HEK293 (cell line): Measurements from ENCODE around the gene VASP.

ENCODE experiments used
- AEBP2 ChIP-seq: fragments of 450-650 bp; formaldehyde crosslinking; IDR thresholded peaks from 2 replicates; pipeline ENCODE4 v1.5.1; 2016; ENCODE audit warnings: missing biosample characterization, missing genetic modification characterization, borderline replicate concordance
- BCL11A ChIP-seq: fragments of 450-650 bp; formaldehyde crosslinking; IDR thresholded peaks from 2 replicates; pipeline ENCODE4 v1.5.1; 2016; ENCODE audit warnings: low read depth, missing biosample characterization, missing genetic modification characterization
- KLF1 ChIP-seq: fragments of 450-650 bp; formaldehyde crosslinking; IDR thresholded peaks from 2 replicates; pipeline ENCODE4 v1.5.1; 2016; ENCODE audit warnings: missing biosample characterization, missing genetic modification characterization
- ZBTB48 ChIP-seq: fragments of 450-650 bp; formaldehyde crosslinking; IDR thresholded peaks from 2 replicates; pipeline ENCODE4 v1.5.1; 2016; ENCODE audit warnings: missing biosample characterization, missing genetic modification characterization
- ZEB2 ChIP-seq: fragments of 450-650 bp; formaldehyde crosslinking; IDR thresholded peaks from 2 replicates; pipeline ENCODE4 v1.5.1; 2016; ENCODE audit warnings: missing biosample characterization, missing genetic modification characterization
- ZNF138 ChIP-seq: fragments of 450-650 bp; formaldehyde crosslinking; IDR thresholded peaks from 2 replicates; pipeline ENCODE4 v1.5.1; 2016; ENCODE audit warnings: missing biosample characterization, missing genetic modification characterization, borderline replicate concordance
- ZNF155 ChIP-seq: fragments of 450-650 bp; formaldehyde crosslinking; IDR thresholded peaks from 2 replicates; pipeline ENCODE4 v1.5.1; 2016; ENCODE audit warnings: missing biosample characterization, missing genetic modification characterization
- ZNF174 ChIP-seq: fragments of 450-650 bp; formaldehyde crosslinking; IDR thresholded peaks from 2 replicates; pipeline ENCODE4 v1.5.0; 2017; ENCODE audit warnings: missing biosample characterization, mild to moderate bottlenecking, missing genetic modification characterization
- ZNF2 ChIP-seq: fragments of 450-650 bp; formaldehyde crosslinking; IDR thresholded peaks from 2 replicates; pipeline ENCODE4 v1.5.1; 2016; ENCODE audit warnings: missing biosample characterization, missing genetic modification characterization
- ZNF221 ChIP-seq: fragments of 450-650 bp; formaldehyde crosslinking; IDR thresholded peaks from 2 replicates; pipeline ENCODE4 v1.5.1; 2017; ENCODE audit warnings: missing biosample characterization, missing genetic modification characterization, borderline replicate concordance
- ZNF292 ChIP-seq: fragments of 450-650 bp; formaldehyde crosslinking; IDR thresholded peaks from 2 replicates; pipeline ENCODE4 v1.5.1; 2016; ENCODE audit warnings: low read depth, missing biosample characterization, missing genetic modification characterization, borderline replicate concordance
- ZNF501 ChIP-seq: fragments of 450-650 bp; formaldehyde crosslinking; IDR thresholded peaks from 2 replicates; pipeline ENCODE4 v1.5.1; 2016; ENCODE audit warnings: missing biosample characterization, missing genetic modification characterization
- ZNF514 ChIP-seq: fragments of 450-650 bp; formaldehyde crosslinking; IDR thresholded peaks from 2 replicates; pipeline ENCODE4 v1.5.1; 2016; ENCODE audit warnings: missing biosample characterization, missing genetic modification characterization
- ZNF529 ChIP-seq: fragments of 450-650 bp; formaldehyde crosslinking; IDR thresholded peaks from 2 replicates; pipeline ENCODE4 v1.5.1; 2017; ENCODE audit warnings: missing genetic modification characterization, missing biosample characterization; ENCODE audit not compliant: insufficient replicate concordance
- ZNF548 ChIP-seq: fragments of 450-650 bp; formaldehyde crosslinking; IDR thresholded peaks from 2 replicates; pipeline ENCODE4 v1.5.1; 2016; ENCODE audit warnings: missing biosample characterization, missing genetic modification characterization
- ZNF561 ChIP-seq: fragments of 450-650 bp; IDR thresholded peaks from 2 replicates; pipeline ENCODE4 v1.5.1; 2018; ENCODE audit warnings: missing biosample characterization, missing genetic modification characterization, borderline replicate concordance
- ZNF654 ChIP-seq: fragments of 450-650 bp; formaldehyde crosslinking; IDR thresholded peaks from 2 replicates; pipeline ENCODE4 v1.5.1; 2016; ENCODE audit warnings: low read depth, missing biosample characterization, missing genetic modification characterization
- ZNF658 ChIP-seq: fragments of 450-650 bp; formaldehyde crosslinking; IDR thresholded peaks from 2 replicates; pipeline ENCODE4; 2016; ENCODE audit warnings: missing biosample characterization, missing genetic modification characterization
- ZNF660 ChIP-seq: fragments of 450-650 bp; IDR thresholded peaks from 2 replicates; pipeline ENCODE4 v1.5.1; 2018; ENCODE audit warnings: missing biosample characterization, mild to moderate bottlenecking, missing genetic modification characterization
- ZNF692 ChIP-seq: fragments of 450-650 bp; formaldehyde crosslinking; IDR thresholded peaks from 2 replicates; pipeline ENCODE4 v1.5.1; 2016; ENCODE audit warnings: missing biosample characterization, missing genetic modification characterization
- ZNF747 ChIP-seq: fragments of 450-650 bp; formaldehyde crosslinking; IDR thresholded peaks from 2 replicates; pipeline ENCODE4 v1.5.1; 2016; ENCODE audit warnings: missing biosample characterization, missing genetic modification characterization
- ZNF776 ChIP-seq: fragments of 450-650 bp; formaldehyde crosslinking; IDR thresholded peaks from 2 replicates; pipeline ENCODE4 v1.5.0; 2017; ENCODE audit warnings: missing biosample characterization, missing genetic modification characterization, borderline replicate concordance
- ZSCAN23 ChIP-seq: fragments of 450-650 bp; formaldehyde crosslinking; IDR thresholded peaks from 2 replicates; pipeline ENCODE4 v1.5.1; 2016; ENCODE audit warnings: missing biosample characterization, missing genetic modification characterization
- TF ChIP-seq, protein P1 (sequence below): fragments of 450-650 bp; formaldehyde crosslinking; optimal IDR thresholded peaks from 2 replicates; pipeline ENCODE3; 2016; ENCODE audit warnings: missing biosample characterization, mild to moderate bottlenecking, missing genetic modification characterization
- TF ChIP-seq, protein P2 (sequence below): fragments of 450-650 bp; formaldehyde crosslinking; IDR thresholded peaks from 2 replicates; pipeline ENCODE4 v1.5.1; 2016; ENCODE audit warnings: missing biosample characterization, missing genetic modification characterization
- TF ChIP-seq, protein P3 (sequence below): fragments of 450-650 bp; formaldehyde crosslinking; IDR thresholded peaks from 2 replicates; pipeline ENCODE4 v1.5.1; 2016; ENCODE audit warnings: missing biosample characterization, missing genetic modification characterization, borderline replicate concordance
- TF ChIP-seq, protein P4 (sequence below): fragments of 450-650 bp; formaldehyde crosslinking; IDR thresholded peaks from 2 replicates; pipeline ENCODE4 v1.5.1; 2017; ENCODE audit warnings: missing biosample characterization, missing genetic modification characterization

Gene VASP

GRCh38 chr19:45506246-45506988, 862 bp upstream of the VASP start (continued):
- TF ChIP-seq, protein P1, sequence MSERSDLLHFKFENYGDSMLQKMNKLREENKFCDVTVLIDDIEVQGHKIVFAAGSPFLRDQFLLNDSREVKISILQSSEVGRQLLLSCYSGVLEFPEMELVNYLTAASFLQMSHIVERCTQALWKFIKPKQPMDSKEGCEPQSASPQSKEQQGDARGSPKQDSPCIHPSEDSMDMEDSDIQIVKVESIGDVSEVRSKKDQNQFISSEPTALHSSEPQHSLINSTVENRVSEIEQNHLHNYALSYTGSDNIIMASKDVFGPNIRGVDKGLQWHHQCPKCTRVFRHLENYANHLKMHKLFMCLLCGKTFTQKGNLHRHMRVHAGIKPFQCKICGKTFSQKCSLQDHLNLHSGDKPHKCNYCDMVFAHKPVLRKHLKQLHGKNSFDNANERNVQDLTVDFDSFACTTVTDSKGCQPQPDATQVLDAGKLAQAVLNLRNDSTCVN (tag by site-specific recombination): peak; percentile 34
- TF ChIP-seq ZNF561 (tag by site-specific recombination) (peak; percentile 87; the same call in 1 of the 2 replicates), AEBP2 (no peak), ZNF221 (tag by site-specific recombination) (no peak), ZNF529 (no peak), ZBTB48 (peak; percentile 49; the same call in 1 of the 2 replicates), ZNF501 (tag by site-specific recombination) (peak; percentile 55; the same call in 1 of the 2 replicates), ZNF138 (no peak), BCL11A (tag by site-specific recombination) (no peak), ZNF692 (tag by site-specific recombination) (no peak), ZNF747 (tag by site-specific recombination) (no peak), ZNF292 (tag by site-specific recombination) (no peak), KLF1 (tag by site-specific recombination) (peak; percentile 91), ZSCAN23 (no peak), ZNF660 (tag by site-specific recombination) (0 out of 2 replicates have a peak, but pooled peaks have one; percentile 64), ZNF2 (tag by site-specific recombination) (no peak), ZNF654 (tag by site-specific recombination) (no peak), ZNF514 (tag by site-specific recombination) (no peak), ZNF548 (tag by site-specific recombination) (no peak), ZNF658 (tag by site-specific recombination) (no peak), ZNF776 (no peak), ZNF174 (no peak), ZNF155 (tag by site-specific recombination) (no peak), ZEB2 (tag by site-specific recombination) (peak; percentile 77)
- TF ChIP-seq, protein P2, sequence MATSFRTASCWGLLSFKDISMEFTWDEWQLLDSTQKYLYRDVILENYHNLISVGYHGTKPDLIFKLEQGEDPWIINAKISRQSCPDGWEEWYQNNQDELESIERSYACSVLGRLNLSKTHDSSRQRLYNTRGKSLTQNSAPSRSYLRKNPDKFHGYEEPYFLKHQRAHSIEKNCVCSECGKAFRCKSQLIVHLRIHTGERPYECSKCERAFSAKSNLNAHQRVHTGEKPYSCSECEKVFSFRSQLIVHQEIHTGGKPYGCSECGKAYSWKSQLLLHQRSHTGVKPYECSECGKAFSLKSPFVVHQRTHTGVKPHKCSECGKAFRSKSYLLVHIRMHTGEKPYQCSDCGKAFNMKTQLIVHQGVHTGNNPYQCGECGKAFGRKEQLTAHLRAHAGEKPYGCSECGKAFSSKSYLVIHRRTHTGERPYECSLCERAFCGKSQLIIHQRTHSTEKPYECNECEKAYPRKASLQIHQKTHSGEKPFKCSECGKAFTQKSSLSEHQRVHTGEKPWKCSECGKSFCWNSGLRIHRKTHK: no peak
- TF ChIP-seq, protein P3, sequence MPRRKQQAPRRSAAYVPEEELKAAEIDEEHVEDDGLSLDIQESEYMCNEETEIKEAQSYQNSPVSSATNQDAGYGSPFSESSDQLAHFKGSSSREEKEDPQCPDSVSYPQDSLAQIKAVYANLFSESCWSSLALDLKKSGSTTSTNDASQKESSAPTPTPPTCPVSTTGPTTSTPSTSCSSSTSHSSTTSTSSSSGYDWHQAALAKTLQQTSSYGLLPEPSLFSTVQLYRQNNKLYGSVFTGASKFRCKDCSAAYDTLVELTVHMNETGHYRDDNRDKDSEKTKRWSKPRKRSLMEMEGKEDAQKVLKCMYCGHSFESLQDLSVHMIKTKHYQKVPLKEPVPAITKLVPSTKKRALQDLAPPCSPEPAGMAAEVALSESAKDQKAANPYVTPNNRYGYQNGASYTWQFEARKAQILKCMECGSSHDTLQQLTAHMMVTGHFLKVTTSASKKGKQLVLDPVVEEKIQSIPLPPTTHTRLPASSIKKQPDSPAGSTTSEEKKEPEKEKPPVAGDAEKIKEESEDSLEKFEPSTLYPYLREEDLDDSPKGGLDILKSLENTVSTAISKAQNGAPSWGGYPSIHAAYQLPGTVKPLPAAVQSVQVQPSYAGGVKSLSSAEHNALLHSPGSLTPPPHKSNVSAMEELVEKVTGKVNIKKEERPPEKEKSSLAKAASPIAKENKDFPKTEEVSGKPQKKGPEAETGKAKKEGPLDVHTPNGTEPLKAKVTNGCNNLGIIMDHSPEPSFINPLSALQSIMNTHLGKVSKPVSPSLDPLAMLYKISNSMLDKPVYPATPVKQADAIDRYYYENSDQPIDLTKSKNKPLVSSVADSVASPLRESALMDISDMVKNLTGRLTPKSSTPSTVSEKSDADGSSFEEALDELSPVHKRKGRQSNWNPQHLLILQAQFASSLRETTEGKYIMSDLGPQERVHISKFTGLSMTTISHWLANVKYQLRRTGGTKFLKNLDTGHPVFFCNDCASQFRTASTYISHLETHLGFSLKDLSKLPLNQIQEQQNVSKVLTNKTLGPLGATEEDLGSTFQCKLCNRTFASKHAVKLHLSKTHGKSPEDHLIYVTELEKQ (tag by site-specific recombination): no peak
- TF ChIP-seq, protein P4, sequence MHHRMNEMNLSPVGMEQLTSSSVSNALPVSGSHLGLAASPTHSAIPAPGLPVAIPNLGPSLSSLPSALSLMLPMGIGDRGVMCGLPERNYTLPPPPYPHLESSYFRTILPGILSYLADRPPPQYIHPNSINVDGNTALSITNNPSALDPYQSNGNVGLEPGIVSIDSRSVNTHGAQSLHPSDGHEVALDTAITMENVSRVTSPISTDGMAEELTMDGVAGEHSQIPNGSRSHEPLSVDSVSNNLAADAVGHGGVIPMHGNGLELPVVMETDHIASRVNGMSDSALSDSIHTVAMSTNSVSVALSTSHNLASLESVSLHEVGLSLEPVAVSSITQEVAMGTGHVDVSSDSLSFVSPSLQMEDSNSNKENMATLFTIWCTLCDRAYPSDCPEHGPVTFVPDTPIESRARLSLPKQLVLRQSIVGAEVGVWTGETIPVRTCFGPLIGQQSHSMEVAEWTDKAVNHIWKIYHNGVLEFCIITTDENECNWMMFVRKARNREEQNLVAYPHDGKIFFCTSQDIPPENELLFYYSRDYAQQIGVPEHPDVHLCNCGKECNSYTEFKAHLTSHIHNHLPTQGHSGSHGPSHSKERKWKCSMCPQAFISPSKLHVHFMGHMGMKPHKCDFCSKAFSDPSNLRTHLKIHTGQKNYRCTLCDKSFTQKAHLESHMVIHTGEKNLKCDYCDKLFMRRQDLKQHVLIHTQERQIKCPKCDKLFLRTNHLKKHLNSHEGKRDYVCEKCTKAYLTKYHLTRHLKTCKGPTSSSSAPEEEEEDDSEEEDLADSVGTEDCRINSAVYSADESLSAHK (tag by site-specific recombination): peak; percentile 10; the same call in 1 of the 2 replicates
